ENCODE data around the gene RIN2.

Gene RIN2

GRCh38 chr20:19758133-19758500 is at the start of gene RIN2:
TSS of gene RIN2 (plus strand) at chr20:19758258. CDS start at chr20:19889602, 131,344 bp downstream.
- DNase-seq (ENCODE audit: low spot score): no peak

- no peak for DNase-seq (ENCODE audit: low spot score)
Observed at GRCh38 chr20:19709635-19710335, 48.3 kb upstream of the RIN2 start.

- no peak for DNase-seq (ENCODE audit: low spot score)
Observed at GRCh38 chr20:19710336-19711120, 47.5 kb upstream of the RIN2 start.

GRCh38 chr20:19711126-19711525 is 46.9 kb upstream of the RIN2 start:
- no peak for DNase-seq (ENCODE audit: low spot score)

- DNase-seq (ENCODE audit: low spot score): no peak
Observed at GRCh38 chr20:19712721-19713260, 45.3 kb upstream of the RIN2 start.

GRCh38 chr20:19713822-19714578 is 44.1 kb upstream of the RIN2 start:
- DNase-seq (ENCODE audit: low spot score): no peak

- no peak for DNase-seq (ENCODE audit: low spot score)
Observed at GRCh38 chr20:19714579-19714840, 43.5 kb upstream of the RIN2 start.

- no peak for DNase-seq (ENCODE audit: low spot score)
Observed at GRCh38 chr20:19715986-19716385, 42.1 kb upstream of the RIN2 start.

GRCh38 chr20:19718880-19719279 is 39.2 kb upstream of the RIN2 start:
- DNase-seq (ENCODE audit: low spot score): no peak

GRCh38 chr20:19720991-19721390 is 37.1 kb upstream of the RIN2 start:
- DNase-seq (ENCODE audit: low spot score): no peak

- no peak for DNase-seq (ENCODE audit: low spot score)
Observed at GRCh38 chr20:19723051-19723450, 35.0 kb upstream of the RIN2 start.

GRCh38 chr20:19723813-19724430 is 34.1 kb upstream of the RIN2 start:
- no peak for DNase-seq (ENCODE audit: low spot score)

- DNase-seq (ENCODE audit: low spot score): no peak
Observed at GRCh38 chr20:19725373-19725772, 32.7 kb upstream of the RIN2 start.

GRCh38 chr20:19725814-19726525 is 32.1 kb upstream of the RIN2 start:
- no peak for DNase-seq (ENCODE audit: low spot score)

- no peak for DNase-seq (ENCODE audit: low spot score)
Observed at GRCh38 chr20:19727251-19727847, 30.7 kb upstream of the RIN2 start.

- DNase-seq (ENCODE audit: low spot score): no peak
Observed at GRCh38 chr20:19729672-19730071, 28.4 kb upstream of the RIN2 start.

- no peak for DNase-seq (ENCODE audit: low spot score)
Observed at GRCh38 chr20:19730706-19731105, 27.4 kb upstream of the RIN2 start.

- no peak for DNase-seq (ENCODE audit: low spot score)
Observed at GRCh38 chr20:19734811-19735210, 23.2 kb upstream of the RIN2 start.

- no peak for DNase-seq (ENCODE audit: low spot score)
Observed at GRCh38 chr20:19735446-19735845, 22.6 kb upstream of the RIN2 start.

GRCh38 chr20:19737025-19737424 is 21.0 kb upstream of the RIN2 start:
- DNase-seq (ENCODE audit: low spot score): no peak

GRCh38 chr20:19738951-19739350 is 19.1 kb upstream of the RIN2 start:
- no peak for DNase-seq (ENCODE audit: low spot score)
